Right renal cortex interstitium (tissue), 3 donors: Measurements from ENCODE around the gene DUSP14. TPM values are rescaled to one million over a fixed set of nuclear protein-coding genes. Genes with fewer than 3 reads are reported as not detected.
"Not testable (repeated sequence)": the region's sequence is repeated elsewhere in the genome, so short reads cannot be mapped to it uniquely, and the experiment has no call there.

ENCODE experiments used
- DNase-seq, 3 donors: peaks; one replicate each; pipeline ENCODE4 v3.0.0-alpha.2; 2013; ENCODE audit warnings: low read depth in 3 of 3, low spot score in 2 of 3
- polyA plus RNA-seq, 3 donors: library from polyadenylated mRNA; unstranded; fragments of 120-200 nt; gene quantifications; one replicate each; pipeline ENCODE4 v1.2.1, GENCODE V29; 2013; ENCODE audit not compliant: insufficient read length in 3 of 3

The DUSP14 gene
- polyA plus RNA-seq, result 10 to 100 TPM; 14.7 to 17.6 (median 16.3) TPM

GRCh38 chr17:37489197-37490001, at the start of gene DUSP14:
Gene DUSP14, plus strand, starts transcription at chr17:37489891. Its CDS starts 22,382 bp downstream, at chr17:37512273.
- peak in 2 of 3 donors; percentile 70 to 72 for DNase-seq

- DNase-seq, result no peak
Observed at GRCh38 chr17:37440424-37440823, 49.3 kb upstream of the DUSP14 start.

- DNase-seq, result not testable (repeated sequence)
Observed at GRCh38 chr17:37441369-37442014, 48.2 kb upstream of the DUSP14 start.

GRCh38 chr17:37446027-37446426, 43.7 kb upstream of the DUSP14 start:
- DNase-seq, result no peak

GRCh38 chr17:37447641-37448040, 42.0 kb upstream of the DUSP14 start:
- DNase-seq, result no peak

- DNase-seq, result no peak
Observed at GRCh38 chr17:37450112-37450511, 39.6 kb upstream of the DUSP14 start.

GRCh38 chr17:37457801-37458200, 31.9 kb upstream of the DUSP14 start:
- DNase-seq, result not testable (repeated sequence)

DNA sequence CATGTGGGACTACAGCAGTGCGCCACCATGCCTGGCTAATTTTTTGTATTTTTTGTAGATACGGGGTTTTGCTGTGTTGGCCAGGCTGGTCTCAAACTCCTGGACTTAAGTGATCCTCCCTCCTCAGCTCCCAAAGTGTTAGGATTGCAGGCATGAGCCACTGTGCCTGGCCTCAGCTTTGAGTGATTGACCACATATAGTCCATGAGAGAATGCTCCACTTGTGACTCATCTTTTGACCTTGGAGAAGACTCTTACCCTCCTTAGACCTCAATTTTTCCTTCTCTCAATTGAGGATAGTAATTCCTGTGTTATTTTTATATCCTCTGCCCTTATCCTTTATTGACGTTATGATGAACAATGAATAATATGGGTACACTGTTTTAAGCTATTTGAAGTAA, 30.9 kb upstream of the DUSP14 start:
- DNase-seq, result no peak

GRCh38 chr17:37461668-37462067, 28.0 kb upstream of the DUSP14 start:
- no peak for DNase-seq

DNA sequence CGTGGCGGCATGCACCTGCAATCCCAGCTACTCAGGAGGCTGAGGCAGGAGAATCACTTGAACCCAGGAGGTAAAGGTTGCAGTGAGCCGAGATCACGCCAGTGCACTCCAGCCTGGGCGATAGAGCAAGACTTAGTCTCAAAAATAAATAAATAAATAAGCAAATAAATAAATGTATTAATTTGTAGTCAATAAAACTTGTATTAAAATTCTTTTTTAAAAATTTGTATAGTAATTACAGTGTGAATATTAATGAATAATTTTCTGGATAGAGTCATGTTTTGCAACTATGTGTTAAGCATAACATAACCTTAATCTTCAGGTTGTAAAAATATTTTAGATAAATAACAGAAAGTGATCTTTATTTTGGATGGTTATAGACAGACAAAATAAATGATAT, 27.2 kb upstream of the DUSP14 start:
- DNase-seq, result no peak

DNA sequence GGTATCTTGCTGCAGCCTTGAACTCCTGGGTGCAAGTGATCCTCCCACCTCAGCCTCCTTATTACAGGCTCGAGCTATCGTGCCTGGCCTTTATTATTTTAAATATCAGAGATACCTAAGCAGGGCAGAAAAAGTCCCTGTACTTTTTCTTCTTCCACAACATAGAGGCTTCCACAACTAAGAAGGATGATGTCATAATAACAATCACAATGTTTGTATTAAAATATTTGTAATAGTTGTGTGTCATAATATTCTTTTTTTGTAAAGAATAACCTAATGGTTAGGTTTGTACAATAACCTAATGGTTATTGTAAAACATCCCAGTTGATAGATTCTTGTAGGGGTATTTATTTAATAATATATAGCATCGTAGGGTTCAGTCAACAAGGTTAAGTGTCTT, 26.7 kb upstream of the DUSP14 start:
- no peak for DNase-seq

DNA sequence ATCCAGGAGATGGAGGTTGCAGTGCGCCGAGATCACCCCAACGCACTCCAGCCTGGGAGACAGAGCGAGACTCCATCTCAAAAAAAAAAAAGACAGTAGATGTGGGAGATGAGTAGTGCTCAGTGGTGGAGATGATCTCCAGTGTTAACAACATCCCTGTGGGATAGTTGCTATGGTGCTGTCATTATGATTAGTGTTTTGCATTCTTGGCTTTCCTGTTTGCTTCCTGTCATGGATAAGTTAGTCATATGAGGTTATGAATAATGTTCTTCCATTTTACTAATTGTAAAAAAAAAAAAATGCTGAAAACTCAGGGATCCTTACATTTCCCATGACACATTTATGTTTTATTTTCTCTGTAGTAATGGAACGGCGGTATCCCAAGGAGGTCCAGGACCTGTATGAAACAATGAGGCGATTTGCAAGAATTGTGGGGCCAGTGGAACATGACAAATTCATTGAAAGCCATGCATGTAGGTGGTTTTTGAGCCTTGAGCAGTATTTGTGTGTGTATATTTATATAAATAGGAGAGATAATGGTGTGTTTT, 24.5 kb upstream of the DUSP14 start:
- no peak for DNase-seq

DNA sequence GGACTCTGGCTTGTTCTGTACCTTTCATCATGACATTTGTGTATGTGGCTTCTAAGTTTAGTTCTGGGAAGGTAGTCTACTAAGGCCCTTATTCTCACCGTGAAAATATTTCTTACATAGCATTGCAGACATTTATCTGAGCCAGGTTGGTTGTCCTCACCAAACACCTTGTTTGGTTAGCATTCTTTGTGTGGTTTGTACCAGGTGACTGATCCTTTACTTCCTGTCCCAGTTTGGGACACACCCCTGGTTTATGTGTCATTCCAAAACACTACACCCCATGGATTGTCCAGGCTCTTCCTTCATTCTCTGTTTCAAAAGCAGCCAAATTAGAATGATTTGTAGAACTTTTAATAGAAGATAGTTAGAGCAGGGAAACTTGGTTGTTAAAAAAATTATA, 23.2 kb upstream of the DUSP14 start:
- DNase-seq, result no peak

- no peak for DNase-seq
Observed at GRCh38 chr17:37470181-37470580, 19.5 kb upstream of the DUSP14 start.

DNA sequence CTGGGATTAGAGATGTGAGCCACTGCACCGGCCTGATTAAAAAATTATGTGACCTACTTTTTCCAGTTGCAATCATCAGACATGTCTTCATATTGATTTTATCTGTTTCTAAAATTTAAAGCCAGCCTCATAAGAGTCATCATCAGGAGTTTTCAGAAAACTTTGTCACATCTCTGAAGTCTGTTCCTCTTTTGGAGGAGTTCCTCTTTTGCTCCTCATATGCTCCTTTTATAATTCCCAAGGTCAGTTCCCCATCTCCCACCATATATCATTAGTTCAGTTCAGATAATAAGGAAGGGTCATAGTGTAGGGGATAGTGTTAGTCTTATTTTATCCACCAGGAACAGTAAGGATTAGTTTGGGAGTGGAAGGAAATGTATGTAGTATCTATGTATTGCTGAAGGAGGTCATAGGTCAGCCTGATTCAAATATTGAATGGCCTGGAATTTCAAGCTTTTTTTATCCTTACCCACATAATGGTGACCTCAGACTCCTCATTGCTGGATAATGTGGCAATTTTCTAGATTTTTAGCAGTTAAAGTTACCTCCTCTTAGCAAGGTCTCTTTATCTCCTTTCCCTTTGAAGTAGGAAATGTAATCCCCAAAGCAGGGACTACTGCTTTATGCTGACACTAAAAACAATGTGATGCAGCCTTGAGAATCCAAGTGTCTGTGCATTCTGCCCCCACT, 13.8 kb upstream of the DUSP14 start:
- DNase-seq, result no peak

DNA sequence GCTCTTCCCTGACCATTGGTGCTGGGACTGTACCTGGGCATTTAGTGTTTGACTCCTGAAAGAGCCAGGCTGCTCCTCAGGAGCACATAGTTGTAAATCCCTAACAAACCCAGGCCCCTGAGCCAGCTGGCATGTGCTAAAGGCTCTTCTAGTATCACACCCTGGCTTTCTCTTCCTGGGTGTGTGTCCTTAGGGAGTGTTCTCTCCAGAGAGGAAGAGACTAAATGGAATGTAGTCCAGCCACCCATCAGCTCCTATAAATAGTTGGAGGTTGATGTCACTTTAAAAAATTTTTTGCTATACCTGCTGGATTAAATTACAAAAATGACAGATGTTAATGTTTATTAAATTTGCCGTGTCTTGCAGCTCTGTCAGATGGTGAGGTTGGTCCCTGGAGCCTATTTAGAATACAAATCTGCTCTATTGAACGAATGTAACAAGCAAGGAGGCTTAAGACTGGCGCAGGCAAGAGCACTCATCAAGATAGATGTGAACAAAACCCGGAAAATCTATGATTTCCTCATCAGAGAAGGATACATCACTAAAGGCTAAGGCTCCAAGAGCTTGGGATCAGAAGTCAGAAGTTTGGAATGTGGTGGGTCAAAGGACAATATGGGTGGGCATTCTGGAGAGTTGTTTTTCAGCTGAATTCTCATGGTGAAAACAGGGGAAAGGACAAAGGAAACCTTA, 13.1 kb upstream of the DUSP14 start:
- DNase-seq, result no peak

GRCh38 chr17:37478187-37478586, 11.5 kb upstream of the DUSP14 start:
- DNase-seq, result no peak

DNA sequence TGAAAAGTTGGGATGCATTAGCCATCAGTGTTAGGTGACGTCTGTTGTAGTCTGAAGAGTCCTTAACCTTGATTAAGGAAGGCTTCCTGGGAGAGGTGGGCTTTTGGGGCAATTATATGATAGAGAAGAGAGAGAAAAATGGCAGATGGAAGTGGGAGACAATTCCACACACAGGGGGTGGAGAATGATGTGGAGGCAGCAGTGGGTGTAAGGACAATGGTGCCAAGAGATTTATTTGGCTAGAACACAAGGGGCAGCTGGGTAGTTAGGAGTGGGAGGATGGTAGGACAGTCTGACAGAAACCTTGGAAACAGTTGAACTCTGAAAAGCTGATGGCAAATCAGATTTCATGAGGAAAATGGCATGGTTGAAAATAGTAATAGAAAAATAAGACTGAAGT, 10.7 kb upstream of the DUSP14 start:
- DNase-seq, result no peak

DNA sequence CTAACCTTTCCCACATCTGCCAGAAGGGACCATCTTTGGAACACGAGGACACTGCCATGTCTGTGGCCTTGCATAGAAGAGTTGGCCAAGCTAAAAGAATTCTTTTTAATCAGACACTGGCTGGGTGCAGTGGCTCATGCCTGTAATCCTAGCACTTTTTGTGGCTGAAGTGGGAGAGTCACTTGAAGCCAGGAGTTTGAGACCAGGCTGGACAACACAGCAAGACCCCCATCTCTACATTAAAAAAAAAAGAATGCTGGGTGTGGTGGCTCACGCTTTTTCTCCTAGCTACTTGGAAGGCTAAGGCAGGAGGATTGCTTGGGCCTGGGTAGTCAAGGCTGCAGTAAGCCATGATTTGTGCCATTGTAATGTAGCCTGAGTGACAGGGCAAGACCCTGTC, 9.3 kb upstream of the DUSP14 start:
- no peak for DNase-seq

DNA sequence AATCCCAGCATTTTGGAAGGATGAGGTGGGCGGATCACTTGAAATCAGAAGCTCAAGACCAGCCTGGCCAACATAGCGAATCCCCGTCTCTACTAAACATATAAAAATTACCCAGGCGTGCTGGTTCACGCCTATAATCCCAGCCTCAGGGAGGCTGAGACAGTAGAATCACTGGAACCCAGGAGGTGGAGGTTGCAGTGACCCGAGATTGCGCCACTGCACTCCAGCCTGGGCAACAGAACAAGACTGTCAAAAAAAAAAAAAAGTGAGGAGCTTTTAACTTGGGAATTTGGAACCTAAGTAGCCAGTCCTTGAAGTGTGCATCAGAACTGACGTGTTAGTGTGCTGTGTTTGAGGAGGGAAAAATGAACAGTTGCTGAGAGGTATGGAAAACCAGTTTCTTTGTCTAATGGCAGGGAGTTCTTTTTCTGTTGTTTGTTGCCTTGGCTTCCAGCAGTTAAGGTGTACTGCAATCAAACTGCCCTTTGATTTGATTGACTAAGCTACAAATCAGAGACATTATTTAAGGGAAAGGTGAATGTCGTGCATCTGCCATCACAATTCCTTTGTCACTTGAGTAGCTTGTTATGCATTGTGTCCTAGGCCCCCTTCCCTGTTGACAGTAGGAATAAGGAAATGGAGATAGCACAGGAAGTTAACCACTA, 8.6 kb upstream of the DUSP14 start:
- no peak for DNase-seq
